K562 (cell line): ENCODE results near the gene RFWD3. TPM values are rescaled to one million over a fixed set of nuclear protein-coding genes. Genes with fewer than 3 reads are reported as not detected.
A peak's percentile ranks its signal among the peaks of the same experiment; 100 is the strongest.

Source experiments
- DIDO1 ChIP-seq: fragments of 450-650 bp; IDR thresholded peaks from 2 replicates; pipeline ENCODE4 v1.6.1; 2016; ENCODE audit warnings: low read depth, missing biosample characterization, missing genetic modification characterization
- ESRRA ChIP-seq: fragments of 450-650 bp; IDR thresholded peaks from 2 replicates; pipeline ENCODE4 v1.6.1; 2014; ENCODE audit warnings: low read depth, mild to moderate bottlenecking, moderate library complexity, borderline replicate concordance
- GTF2E2 ChIP-seq: fragments of 200-800 bp; sonication (Bioruptor generic); IDR thresholded peaks from 2 replicates; pipeline ENCODE4 v1.6.1; 2016; ENCODE audit warnings: missing genetic modification characterization, missing compliant biosample characterization
- HMG20B ChIP-seq: fragments of 250-450 bp; sonication (Bioruptor Pico); IDR thresholded peaks from 2 replicates; pipeline ENCODE4 v1.5.0; 2021; ENCODE audit warnings: mild to moderate bottlenecking
- MAFG ChIP-seq: fragments of 450-650 bp; conservative IDR thresholded peaks from 2 replicates; pipeline ENCODE4 v1.6.1; 2016; ENCODE audit warnings: missing genetic modification characterization, missing compliant biosample characterization
- MAZ ChIP-seq, 2 experiments: fragments of 450-650 bp in 1 of 2; sonication (generic) in 1 of 2; formaldehyde crosslinking; IDR thresholded peaks in 1 of 2; conservative IDR thresholded peaks in 1 of 2; 2 replicates each; pipeline versions ENCODE4 v1.4.0 to v1.5.0; 2020; ENCODE audit warnings: mild to moderate bottlenecking in 1 of 2, missing genetic modification reagents in 1 of 2
- RCOR1 ChIP-seq, 2 experiments: IDR thresholded peaks; 2 replicates each; pipeline ENCODE4 v1.6.1; 2012; ENCODE audit warnings: low read depth in 2 of 2, low read length in 2 of 2, borderline replicate concordance in 1 of 2, improper control_type of control experiment in 1 of 2
- polyA plus RNA-seq, 8 experiments: library from polyadenylated mRNA; depleted of rRNA in 4 of 8; stranded (reverse) in 5 of 8; unstranded in 3 of 8; fragments of >200 nt; fragmentation: Nextera tagmentation in 2 of 8; fragmentation: Illumina TruSeq in 1 of 8; extraction: Ambion mirVana in 2 of 8; extraction: Trizol in 1 of 8; gene quantifications; 2 replicates each; pipeline versions ENCODE4 v1.2.1 to v1.2.3, GENCODE V29; 2011 to 2014; ENCODE audit warnings: inconsistent platforms in 1 of 8, missing spikeins in 1 of 8
- total RNA-seq, 7 experiments: library from RNA; depleted of rRNA in 6 of 7; stranded (reverse); fragments of >200 nt in 6 of 7; fragmentation: Illumina TruSeq in 2 of 7; extraction: Trizol in 2 of 7; gene quantifications; 2 replicates each; pipeline versions ENCODE4 v1.2.1 to v1.2.3, GENCODE V29; 2011 to 2021; ENCODE audit warnings: low replicate concordance in 1 of 7
- TF ChIP-seq, protein P1 (sequence below): fragments of 250-450 bp; sonication (Bioruptor Pico); IDR thresholded peaks from 2 replicates; pipeline ENCODE4 v1.8.0; 2021; ENCODE audit warnings: mild to moderate bottlenecking, moderate library complexity
- TF ChIP-seq, protein P2 (sequence below), 3 experiments: IDR thresholded peaks in 2 of 3; conservative IDR thresholded peaks in 1 of 3; 2 replicates each; pipeline ENCODE4 v1.5.1; 2011 to 2012; ENCODE audit warnings: low read length in 3 of 3, mild to moderate bottlenecking in 3 of 3, control low read depth in 2 of 3, improper control_type of control experiment in 1 of 3, inconsistent platforms in 1 of 3, low read depth in 1 of 3, mixed read lengths in 1 of 3, moderate library complexity in 1 of 3; ENCODE audit not compliant: insufficient read depth in 2 of 3

Gene RFWD3
- total and polyA plus RNA-seq, 9 of the 15 experiments (the other 6 are each of a cell fraction or from before 2014, with no cell fraction given), result 20.8 to 121 (median 79.0) TPM

DNA sequence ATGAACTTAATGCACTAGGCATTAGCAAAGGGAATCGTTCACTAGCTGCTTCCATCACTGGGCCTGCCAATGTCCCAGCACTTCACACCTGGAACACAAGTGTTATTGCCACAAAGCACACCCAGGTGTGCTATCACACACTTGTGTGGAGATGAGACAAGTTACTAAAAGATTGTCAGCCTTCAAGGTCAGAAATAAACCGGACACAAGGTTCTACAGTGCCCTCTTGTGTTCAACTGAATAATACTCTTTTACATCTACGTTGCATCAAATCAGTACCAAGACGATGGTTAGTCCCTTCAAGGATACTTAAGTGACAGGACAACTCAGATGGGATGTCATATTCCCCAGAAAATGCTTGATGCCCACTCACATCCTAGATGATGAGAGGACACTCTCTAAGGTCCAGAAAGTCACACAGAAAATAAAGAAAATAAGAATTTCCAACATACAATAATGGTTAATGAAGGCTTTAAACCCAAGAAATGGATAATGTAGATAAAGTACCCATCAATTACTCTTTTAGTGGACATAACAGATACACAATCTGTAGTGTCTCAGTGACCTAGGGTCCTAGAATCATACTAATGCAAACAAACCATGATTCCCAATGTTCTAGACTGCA, 43.4 kb downstream of the RFWD3 start (continued):
- TF ChIP-seq, protein P1, sequence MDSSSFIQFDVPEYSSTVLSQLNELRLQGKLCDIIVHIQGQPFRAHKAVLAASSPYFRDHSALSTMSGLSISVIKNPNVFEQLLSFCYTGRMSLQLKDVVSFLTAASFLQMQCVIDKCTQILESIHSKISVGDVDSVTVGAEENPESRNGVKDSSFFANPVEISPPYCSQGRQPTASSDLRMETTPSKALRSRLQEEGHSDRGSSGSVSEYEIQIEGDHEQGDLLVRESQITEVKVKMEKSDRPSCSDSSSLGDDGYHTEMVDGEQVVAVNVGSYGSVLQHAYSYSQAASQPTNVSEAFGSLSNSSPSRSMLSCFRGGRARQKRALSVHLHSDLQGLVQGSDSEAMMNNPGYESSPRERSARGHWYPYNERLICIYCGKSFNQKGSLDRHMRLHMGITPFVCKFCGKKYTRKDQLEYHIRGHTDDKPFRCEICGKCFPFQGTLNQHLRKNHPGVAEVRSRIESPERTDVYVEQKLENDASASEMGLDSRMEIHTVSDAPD (CRISPR knock-in tag), result no peak
- TF ChIP-seq MAZ (CRISPR knock-in tag; conservative IDR thresholded peaks at IDR 0.05 in 1 of 2, IDR thresholded peaks at IDR 0.05 in 1 of 2) (0 out of 4 replicates have a peak, but pooled peaks of 1 of the 2 experiments have one; percentile 20), RCOR1 (IDR thresholded peaks at IDR 0.05; ENCODE audit: borderline replicate concordance in 1 of 2, low read depth in 2 of 2, low read length in 2 of 2) (0 out of 4 replicates have a peak, but pooled peaks of 1 of the 2 experiments have one; percentile 26), HMG20B (CRISPR knock-in tag) (no peak), GTF2E2 (no peak), ESRRA (peak; percentile 65; the same call in 1 of the 2 replicates), DIDO1 (no peak), MAFG (tag) (no peak)
- TF ChIP-seq, protein P2, sequence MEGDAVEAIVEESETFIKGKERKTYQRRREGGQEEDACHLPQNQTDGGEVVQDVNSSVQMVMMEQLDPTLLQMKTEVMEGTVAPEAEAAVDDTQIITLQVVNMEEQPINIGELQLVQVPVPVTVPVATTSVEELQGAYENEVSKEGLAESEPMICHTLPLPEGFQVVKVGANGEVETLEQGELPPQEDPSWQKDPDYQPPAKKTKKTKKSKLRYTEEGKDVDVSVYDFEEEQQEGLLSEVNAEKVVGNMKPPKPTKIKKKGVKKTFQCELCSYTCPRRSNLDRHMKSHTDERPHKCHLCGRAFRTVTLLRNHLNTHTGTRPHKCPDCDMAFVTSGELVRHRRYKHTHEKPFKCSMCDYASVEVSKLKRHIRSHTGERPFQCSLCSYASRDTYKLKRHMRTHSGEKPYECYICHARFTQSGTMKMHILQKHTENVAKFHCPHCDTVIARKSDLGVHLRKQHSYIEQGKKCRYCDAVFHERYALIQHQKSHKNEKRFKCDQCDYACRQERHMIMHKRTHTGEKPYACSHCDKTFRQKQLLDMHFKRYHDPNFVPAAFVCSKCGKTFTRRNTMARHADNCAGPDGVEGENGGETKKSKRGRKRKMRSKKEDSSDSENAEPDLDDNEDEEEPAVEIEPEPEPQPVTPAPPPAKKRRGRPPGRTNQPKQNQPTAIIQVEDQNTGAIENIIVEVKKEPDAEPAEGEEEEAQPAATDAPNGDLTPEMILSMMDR (IDR thresholded peaks at IDR 0.05 in 2 of 3, conservative IDR thresholded peaks at IDR 0.05 in 1 of 3; ENCODE audit: insufficient read depth in 2 of 3, low read depth in 1 of 3, low read length in 3 of 3), result peak; percentile 30 to 68 (median 59); a peak in 5 of 6 replicates
